Tibial nerve (tissue), 4 donors: ENCODE data around the gene DGLUCY. TPM values are rescaled to one million over a fixed set of nuclear protein-coding genes. Genes with fewer than 3 reads are reported as not detected.
"Not testable (repeated sequence)": the region's sequence is repeated elsewhere in the genome, so short reads cannot be mapped to it uniquely, and the experiment has no call there.

Experiments
- DNase-seq, 2 donors: peaks; one replicate each; pipeline ENCODE4 v3.0.0-alpha.2; 2019; ENCODE audit warnings: low spot score in 2 of 2
- H3K27ac ChIP-seq, 4 donors: fragments of 200-600 bp; sonication (generic) in 3 of 4; one replicate each; pipeline ENCODE4 v1.5.1; 2017 to 2019; ENCODE audit warnings: mild to moderate bottlenecking in 1 of 4
- H3K27me3 ChIP-seq, 2 donors: fragments of 200-600 bp; sonication (generic) in 1 of 2; one replicate each; pipeline versions ENCODE4 v1.5.1 to v1.6.0; 2017 to 2019
- H3K36me3 ChIP-seq, 3 donors: fragments of 200-600 bp; sonication (generic); one replicate each; pipeline ENCODE4 v1.5.1; 2018 to 2019
- H3K4me1 ChIP-seq, 4 donors: fragments of 200-600 bp; sonication (generic) in 3 of 4; one replicate each; pipeline ENCODE4 v1.5.1; 2017 to 2019
- H3K4me3 ChIP-seq, 4 donors: fragments of 200-600 bp; sonication (generic) in 3 of 4; one replicate each; pipeline ENCODE4 v1.5.1; 2017 to 2019; ENCODE audit warnings: mild to moderate bottlenecking in 1 of 4, moderate library complexity in 1 of 4
- H3K9me3 ChIP-seq, 4 donors: fragments of 200-600 bp; sonication (generic) in 3 of 4; one replicate each; pipeline ENCODE4 v1.5.1; 2017 to 2019
- CTCF ChIP-seq, 5 experiments: fragments of 200-600 bp in 3 of 5; fragments of 450-650 bp in 2 of 5; sonication (generic) in 3 of 5; IDR thresholded peaks; one replicate each; pipeline ENCODE4 v1.5.1; 2016 to 2019; ENCODE audit warnings: antibody characterized with exemption in 5 of 5, mild to moderate bottlenecking in 3 of 5, moderate library complexity in 2 of 5
- EP300 ChIP-seq, 2 donors: sonication (generic); formaldehyde crosslinking; IDR thresholded peaks; one replicate each; pipeline ENCODE4 v1.6.1; 2017; ENCODE audit warnings: antibody characterized with exemption in 2 of 2, mild to moderate bottlenecking in 1 of 2
- POLR2A ChIP-seq, 2 donors: fragments of 450-650 bp; IDR thresholded peaks; one replicate each; pipeline ENCODE4 v1.6.1; 2017; ENCODE audit warnings: antibody characterized with exemption in 2 of 2, mild to moderate bottlenecking in 2 of 2, moderate library complexity in 2 of 2
- WGBS, 2 donors: methylation state at CpG; one replicate each; pipeline ENCODE4 v1.1.5; 2018; 5-methylcytosine and 5-hydroxymethylcytosine counted together
- total RNA-seq, 4 donors: library from RNA; depleted of rRNA; stranded (reverse); fragments of >200 nt; gene quantifications; one replicate each; pipeline ENCODE4 v1.1.0, GENCODE V29; 2016

Gene DGLUCY
- total RNA-seq, 4 donors from 2014 or later = 41.6 to 55.5 (median 46.5) TPM

GRCh38 chr14:91173904-91174303 lies 60.0 kb downstream of the DGLUCY start:
- H3K4me3 ChIP-seq = no peak overlapping the region
- 73 to 90% methylated on average over 4 of the region's 4 CpGs for WGBS, 2 donors
- peaks cover 0 to 22% (median 6%) of the 10 kb centered on the region in 4 donors for H3K4me1 ChIP-seq
- no peaks in the 10 kb centered on the region for H3K27me3 ChIP-seq
- no peak for TF ChIP-seq EP300 (IDR thresholded peaks at IDR 0.05)
- no peak for TF ChIP-seq CTCF (IDR thresholded peaks at IDR 0.05)
- TF ChIP-seq POLR2A (IDR thresholded peaks at IDR 0.05) = no peak
- H3K9me3 ChIP-seq = no peaks in the 10 kb centered on the region
- no peak for DNase-seq
- peaks cover 0 to 56% (median 0%) of the 10 kb centered on the region in 3 donors for H3K36me3 ChIP-seq
- no peak overlapping the region for H3K27ac ChIP-seq

- no peak for DNase-seq
- Histone ChIP-seq H3K27me3 (no peaks in the 10 kb centered on the region), H3K27ac (no peak overlapping the region), H3K4me1 (peaks cover 0 to 16% (median 4%) of the 10 kb centered on the region in 4 donors), H3K4me3 (no peak overlapping the region), H3K9me3 (no peaks in the 10 kb centered on the region), H3K36me3 (peaks cover 0 to 47% (median 0%) of the 10 kb centered on the region in 3 donors)
- no peak for TF ChIP-seq POLR2A (IDR thresholded peaks at IDR 0.05)
- TF ChIP-seq EP300 (IDR thresholded peaks at IDR 0.05) = no peak
- TF ChIP-seq CTCF (IDR thresholded peaks at IDR 0.05) = no peak
- 85 to 89% methylated on average over 9 to 10 of the region's 10 CpGs for WGBS, 2 donors
These were observed 61.7 kb downstream of the DGLUCY start for GRCh38 chr14:91175291-91176201.

GRCh38 chr14:91177073-91178034 lies 63.5 kb downstream of the DGLUCY start:
- peak overlapping the region in 1 of 4 donors; percentile 22 for H3K27ac ChIP-seq
- peaks cover 0 to 65% (median 0%) of the 10 kb centered on the region in 3 donors for H3K36me3 ChIP-seq
- H3K27me3 ChIP-seq = no peaks in the 10 kb centered on the region

GRCh38 chr14:91180611-91181010 lies 66.7 kb downstream of the DGLUCY start:
- TF ChIP-seq CTCF (IDR thresholded peaks at IDR 0.05) (no peak), EP300 (IDR thresholded peaks at IDR 0.05) (no peak), POLR2A (IDR thresholded peaks at IDR 0.05) (no peak)
- 76 to 80% methylated on average over 2 of the region's 2 CpGs for WGBS, 2 donors
- H3K4me3 ChIP-seq = no peak overlapping the region
- H3K9me3 ChIP-seq = no peaks in the 10 kb centered on the region
- H3K27ac ChIP-seq = no peak overlapping the region
- DNase-seq = no peak
- peaks cover 3 to 76% (median 12%) of the 10 kb centered on the region in 3 donors for H3K36me3 ChIP-seq
- no peaks in the 10 kb centered on the region for H3K27me3 ChIP-seq
- H3K4me1 ChIP-seq = no peaks in the 10 kb centered on the region

More at GRCh38 chr14:91177073-91178034, 63.5 kb downstream of the DGLUCY start:
- no peaks in the 10 kb centered on the region for H3K9me3 ChIP-seq
- WGBS, 2 donors = 71 to 72% methylated on average over 16 of the region's 16 CpGs
- peak; percentile 58 to 72 (median 62) for TF ChIP-seq CTCF (IDR thresholded peaks at IDR 0.05)
- TF ChIP-seq EP300 (IDR thresholded peaks at IDR 0.05) = no peak
- DNase-seq = peak in 1 of 2 donors; percentile 56
- no peak overlapping the region for H3K4me3 ChIP-seq
- H3K4me1 ChIP-seq = peaks cover 0 to 5% (median 0%) of the 10 kb centered on the region in 4 donors

- not testable (repeated sequence) for H3K4me3 ChIP-seq, H3K27ac ChIP-seq, H3K9me3 ChIP-seq, DNase-seq, H3K27me3 ChIP-seq, H3K4me1 ChIP-seq
- H3K36me3 ChIP-seq = peaks cover 3 to 79% (median 12%) of the 10 kb centered on the region in 3 donors
- 95 to 98% methylated on average over 3 of the region's 3 CpGs for WGBS, 2 donors
These were observed 68.9 kb downstream of the DGLUCY start for GRCh38 chr14:91182753-91183152.
